HepG2 (cell line): Measurements from ENCODE around the gene GYS1. TPM values are rescaled to one million over a fixed set of nuclear protein-coding genes. Genes with fewer than 3 reads are reported as not detected.

Experiments
- AGO1 ChIP-seq: fragments of 200-400 bp; formaldehyde crosslinking; IDR thresholded peaks from 2 replicates; pipeline ENCODE4 v1.6.1; 2017; ENCODE audit warnings: mild to moderate bottlenecking, low read depth, low read length, moderate library complexity; ENCODE audit not compliant: poor library complexity, severe bottlenecking
- CBX5 ChIP-seq: sonication (generic); formaldehyde crosslinking; IDR thresholded peaks from 2 replicates; pipeline ENCODE4 v1.4.0; 2020; ENCODE audit warnings: missing genetic modification reagents, borderline replicate concordance
- DNMT3B ChIP-seq: conservative IDR thresholded peaks from 2 replicates; pipeline ENCODE4 v1.6.1; 2016; ENCODE audit warnings: missing biosample characterization, control low read depth
- GABPB1 ChIP-seq: IDR thresholded peaks from 2 replicates; pipeline ENCODE4 v1.6.1; 2016; ENCODE audit warnings: mild to moderate bottlenecking, missing genetic modification reagents, moderate library complexity, missing compliant biosample characterization
- HNRNPUL1 ChIP-seq: fragments of 200-400 bp; formaldehyde crosslinking; IDR thresholded peaks from 2 replicates; pipeline ENCODE4 v1.6.1; 2017; ENCODE audit warnings: low read depth, mild to moderate bottlenecking, low read length, moderate library complexity
- MAFF ChIP-seq: IDR thresholded peaks from 2 replicates; pipeline ENCODE4 v1.6.1; 2011; ENCODE audit warnings: low read depth, low read length, improper control_type of control experiment
- MAFG ChIP-seq: sonication (generic); formaldehyde crosslinking; IDR thresholded peaks from 2 replicates; pipeline ENCODE4 v1.5.1; 2020; ENCODE audit warnings: mild to moderate bottlenecking, missing genetic modification reagents
- RCOR2 ChIP-seq: IDR thresholded peaks from 2 replicates; pipeline ENCODE4 v1.6.1; 2016; ENCODE audit warnings: missing biosample characterization, missing genetic modification reagents
- SP4 ChIP-seq: sonication (generic); formaldehyde crosslinking; IDR thresholded peaks from 2 replicates; pipeline ENCODE4 v1.8.1; 2023; ENCODE audit warnings: mild to moderate bottlenecking, missing genetic modification reagents
- ZBTB20 ChIP-seq: sonication (generic); formaldehyde crosslinking; IDR thresholded peaks from 2 replicates; pipeline ENCODE4 v1.8.1; 2023; ENCODE audit warnings: missing genetic modification reagents, low read depth, mild to moderate bottlenecking, borderline replicate concordance
- ZNF3 ChIP-seq: IDR thresholded peaks from 2 replicates; pipeline ENCODE4 v1.7.0; 2017; ENCODE audit warnings: inconsistent platforms
- ZNF33B ChIP-seq: sonication (generic); formaldehyde crosslinking; IDR thresholded peaks from 2 replicates; pipeline ENCODE4 v1.5.1; 2020; ENCODE audit warnings: mild to moderate bottlenecking, missing genetic modification reagents
- ZNF468 ChIP-seq: sonication (generic); formaldehyde crosslinking; IDR thresholded peaks from 2 replicates; pipeline ENCODE4 v1.8.0; 2022; ENCODE audit warnings: mild to moderate bottlenecking, moderate library complexity, missing genetic modification reagents
- ZNF782 ChIP-seq: sonication (generic); formaldehyde crosslinking; IDR thresholded peaks from 2 replicates; pipeline ENCODE4 v1.4.0; 2020; ENCODE audit warnings: missing genetic modification reagents, mild to moderate bottlenecking, borderline replicate concordance
- polyA plus RNA-seq, 8 experiments: library from polyadenylated mRNA; depleted of rRNA in 3 of 8; stranded (reverse) in 7 of 8; unstranded in 1 of 8; fragments of >200 nt; fragmentation: Illumina TruSeq in 4 of 8; extraction: Trizol in 4 of 8; gene quantifications; 2 replicates each; pipeline versions ENCODE4 v1.2.1 to v1.2.3, GENCODE V29; 2011 to 2016; ENCODE audit warnings: low read depth in 4 of 8, missing spikeins in 1 of 8, mixed read lengths in 1 of 8; ENCODE audit not compliant: insufficient read depth in 1 of 8
- total RNA-seq, 5 experiments: library from RNA; depleted of rRNA; stranded (reverse); fragments of >200 nt; fragmentation: Illumina TruSeq; extraction: Trizol; gene quantifications; 2 replicates each; pipeline ENCODE4 v1.2.3, GENCODE V29; 2016; ENCODE audit warnings: low read depth in 1 of 5
- TF ChIP-seq, protein P1 (sequence below): sonication (generic); formaldehyde crosslinking; IDR thresholded peaks from 2 replicates; pipeline ENCODE4 v1.8.1; 2023; ENCODE audit warnings: mild to moderate bottlenecking, missing genetic modification reagents
- TF ChIP-seq, protein P2 (sequence below): sonication (generic); formaldehyde crosslinking; IDR thresholded peaks from 2 replicates; pipeline ENCODE4 v1.4.0; 2020; ENCODE audit warnings: missing genetic modification reagents, borderline replicate concordance
- TF ChIP-seq, protein P3 (sequence below): sonication (generic); formaldehyde crosslinking; IDR thresholded peaks from 2 replicates; pipeline ENCODE4 v1.5.0; 2020; ENCODE audit warnings: mild to moderate bottlenecking, missing genetic modification reagents, borderline replicate concordance

GYS1 gene
- total and polyA plus RNA-seq, 2 of the 13 experiments (the other 11 are each of a cell fraction or from before 2014, with no cell fraction given) = 18.4 to 42.1 TPM

DNA sequence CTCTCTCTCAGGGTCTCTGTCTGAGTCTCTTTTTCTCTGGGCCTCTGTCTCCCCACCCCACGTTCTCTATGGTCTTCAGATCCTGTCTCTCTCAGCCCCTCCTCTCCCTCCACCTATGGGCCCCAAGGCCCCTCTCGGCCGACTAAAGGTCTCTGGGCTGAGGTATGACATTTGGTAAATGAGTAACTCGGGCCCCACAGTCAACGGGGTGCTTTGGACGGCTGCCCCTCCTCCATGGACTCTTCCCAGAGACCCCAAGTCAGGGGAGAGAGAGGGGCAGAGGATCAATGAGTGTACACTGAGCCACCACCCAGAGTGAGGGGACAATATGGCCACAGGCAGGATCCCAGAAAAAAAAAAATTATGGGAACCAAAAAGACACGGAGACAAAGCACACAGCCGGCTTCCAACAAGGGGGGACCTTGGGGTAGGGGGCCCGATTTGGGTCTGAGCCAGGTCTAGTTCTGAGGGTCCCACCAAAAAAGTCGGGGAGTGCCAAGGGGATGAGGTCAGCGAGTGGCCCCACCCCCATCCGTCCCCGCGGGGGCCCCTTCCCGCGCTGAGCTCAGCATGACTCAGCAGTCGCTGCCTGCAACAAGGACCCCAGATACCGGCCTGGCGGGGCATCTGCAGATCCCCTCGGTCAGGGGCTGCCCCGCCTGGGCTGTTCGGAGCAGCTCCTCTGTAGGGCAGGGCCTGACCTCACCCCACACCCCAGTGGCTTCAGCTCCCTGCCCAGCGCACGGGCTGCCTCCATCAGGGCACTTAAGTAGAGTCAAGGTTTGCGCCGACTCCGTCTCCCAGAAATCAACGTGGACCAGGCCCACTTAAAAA, 29.5 kb downstream of the GYS1 start (continued):
- peak; percentile 81; the same call in 1 of the 2 replicates for TF ChIP-seq DNMT3B (CRISPR knock-in tag)
- TF ChIP-seq, protein P1, sequence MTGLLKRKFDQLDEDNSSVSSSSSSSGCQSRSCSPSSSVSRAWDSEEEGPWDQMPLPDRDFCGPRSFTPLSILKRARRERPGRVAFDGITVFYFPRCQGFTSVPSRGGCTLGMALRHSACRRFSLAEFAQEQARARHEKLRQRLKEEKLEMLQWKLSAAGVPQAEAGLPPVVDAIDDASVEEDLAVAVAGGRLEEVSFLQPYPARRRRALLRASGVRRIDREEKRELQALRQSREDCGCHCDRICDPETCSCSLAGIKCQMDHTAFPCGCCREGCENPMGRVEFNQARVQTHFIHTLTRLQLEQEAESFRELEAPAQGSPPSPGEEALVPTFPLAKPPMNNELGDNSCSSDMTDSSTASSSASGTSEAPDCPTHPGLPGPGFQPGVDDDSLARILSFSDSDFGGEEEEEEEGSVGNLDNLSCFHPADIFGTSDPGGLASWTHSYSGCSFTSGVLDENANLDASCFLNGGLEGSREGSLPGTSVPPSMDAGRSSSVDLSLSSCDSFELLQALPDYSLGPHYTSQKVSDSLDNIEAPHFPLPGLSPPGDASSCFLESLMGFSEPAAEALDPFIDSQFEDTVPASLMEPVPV (CRISPR knock-in tag) = peak; percentile 95
- TF ChIP-seq, protein P2, sequence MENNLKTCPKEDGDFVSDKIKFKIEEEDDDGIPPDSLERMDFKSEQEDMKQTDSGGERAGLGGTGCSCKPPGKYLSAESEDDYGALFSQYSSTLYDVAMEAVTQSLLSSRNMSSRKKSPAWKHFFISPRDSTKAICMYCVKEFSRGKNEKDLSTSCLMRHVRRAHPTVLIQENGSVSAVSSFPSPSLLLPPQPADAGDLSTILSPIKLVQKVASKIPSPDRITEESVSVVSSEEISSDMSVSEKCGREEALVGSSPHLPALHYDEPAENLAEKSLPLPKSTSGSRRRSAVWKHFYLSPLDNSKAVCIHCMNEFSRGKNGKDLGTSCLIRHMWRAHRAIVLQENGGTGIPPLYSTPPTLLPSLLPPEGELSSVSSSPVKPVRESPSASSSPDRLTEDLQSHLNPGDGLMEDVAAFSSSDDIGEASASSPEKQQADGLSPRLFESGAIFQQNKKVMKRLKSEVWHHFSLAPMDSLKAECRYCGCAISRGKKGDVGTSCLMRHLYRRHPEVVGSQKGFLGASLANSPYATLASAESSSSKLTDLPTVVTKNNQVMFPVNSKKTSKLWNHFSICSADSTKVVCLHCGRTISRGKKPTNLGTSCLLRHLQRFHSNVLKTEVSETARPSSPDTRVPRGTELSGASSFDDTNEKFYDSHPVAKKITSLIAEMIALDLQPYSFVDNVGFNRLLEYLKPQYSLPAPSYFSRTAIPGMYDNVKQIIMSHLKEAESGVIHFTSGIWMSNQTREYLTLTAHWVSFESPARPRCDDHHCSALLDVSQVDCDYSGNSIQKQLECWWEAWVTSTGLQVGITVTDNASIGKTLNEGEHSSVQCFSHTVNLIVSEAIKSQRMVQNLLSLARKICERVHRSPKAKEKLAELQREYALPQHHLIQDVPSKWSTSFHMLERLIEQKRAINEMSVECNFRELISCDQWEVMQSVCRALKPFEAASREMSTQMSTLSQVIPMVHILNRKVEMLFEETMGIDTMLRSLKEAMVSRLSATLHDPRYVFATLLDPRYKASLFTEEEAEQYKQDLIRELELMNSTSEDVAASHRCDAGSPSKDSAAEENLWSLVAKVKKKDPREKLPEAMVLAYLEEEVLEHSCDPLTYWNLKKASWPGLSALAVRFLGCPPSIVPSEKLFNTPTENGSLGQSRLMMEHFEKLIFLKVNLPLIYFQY (CRISPR knock-in tag) = no peak
- TF ChIP-seq ZNF3 (CRISPR knock-in tag) = no peak
- no peak for TF ChIP-seq ZNF33B (CRISPR knock-in tag)
- TF ChIP-seq CBX5 (CRISPR knock-in tag) = peak; percentile 11; the same call in 1 of the 2 replicates
- peak; percentile 73; the same call in 1 of the 2 replicates for TF ChIP-seq ZNF782
- TF ChIP-seq HNRNPUL1 = 0 out of 2 replicates have a peak, but pooled peaks have one; percentile 63
- peak; percentile 100 for TF ChIP-seq MAFG (CRISPR knock-in tag)
- peak; percentile 46; the same call in 1 of the 2 replicates for TF ChIP-seq RCOR2 (CRISPR knock-in tag)
- TF ChIP-seq, protein P3, sequence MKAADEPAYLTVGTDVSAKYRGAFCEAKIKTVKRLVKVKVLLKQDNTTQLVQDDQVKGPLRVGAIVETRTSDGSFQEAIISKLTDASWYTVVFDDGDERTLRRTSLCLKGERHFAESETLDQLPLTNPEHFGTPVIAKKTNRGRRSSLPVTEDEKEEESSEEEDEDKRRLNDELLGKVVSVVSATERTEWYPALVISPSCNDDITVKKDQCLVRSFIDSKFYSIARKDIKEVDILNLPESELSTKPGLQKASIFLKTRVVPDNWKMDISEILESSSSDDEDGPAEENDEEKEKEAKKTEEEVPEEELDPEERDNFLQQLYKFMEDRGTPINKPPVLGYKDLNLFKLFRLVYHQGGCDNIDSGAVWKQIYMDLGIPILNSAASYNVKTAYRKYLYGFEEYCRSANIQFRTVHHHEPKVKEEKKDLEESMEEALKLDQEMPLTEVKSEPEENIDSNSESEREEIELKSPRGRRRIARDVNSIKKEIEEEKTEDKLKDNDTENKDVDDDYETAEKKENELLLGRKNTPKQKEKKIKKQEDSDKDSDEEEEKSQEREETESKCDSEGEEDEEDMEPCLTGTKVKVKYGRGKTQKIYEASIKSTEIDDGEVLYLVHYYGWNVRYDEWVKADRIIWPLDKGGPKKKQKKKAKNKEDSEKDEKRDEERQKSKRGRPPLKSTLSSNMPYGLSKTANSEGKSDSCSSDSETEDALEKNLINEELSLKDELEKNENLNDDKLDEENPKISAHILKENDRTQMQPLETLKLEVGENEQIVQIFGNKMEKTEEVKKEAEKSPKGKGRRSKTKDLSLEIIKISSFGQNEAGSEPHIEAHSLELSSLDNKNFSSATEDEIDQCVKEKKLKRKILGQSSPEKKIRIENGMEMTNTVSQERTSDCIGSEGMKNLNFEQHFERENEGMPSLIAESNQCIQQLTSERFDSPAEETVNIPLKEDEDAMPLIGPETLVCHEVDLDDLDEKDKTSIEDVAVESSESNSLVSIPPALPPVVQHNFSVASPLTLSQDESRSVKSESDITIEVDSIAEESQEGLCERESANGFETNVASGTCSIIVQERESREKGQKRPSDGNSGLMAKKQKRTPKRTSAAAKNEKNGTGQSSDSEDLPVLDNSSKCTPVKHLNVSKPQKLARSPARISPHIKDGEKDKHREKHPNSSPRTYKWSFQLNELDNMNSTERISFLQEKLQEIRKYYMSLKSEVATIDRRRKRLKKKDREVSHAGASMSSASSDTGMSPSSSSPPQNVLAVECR (CRISPR knock-in tag) = peak; percentile 79
- peak; percentile 1; the same call in 1 of the 2 replicates for TF ChIP-seq ZBTB20 (CRISPR knock-in tag)
- peak; percentile 97 for TF ChIP-seq AGO1
- no peak for TF ChIP-seq ZNF468
- TF ChIP-seq GABPB1 (CRISPR knock-in tag) = peak; percentile 76
- no peak for TF ChIP-seq SP4 (CRISPR knock-in tag)
- TF ChIP-seq MAFF = peak; percentile 96
